H4 (cell line): ENCODE results near the gene ZNF776. TPM values are rescaled to one million over a fixed set of nuclear protein-coding genes. Genes with fewer than 3 reads are reported as not detected.
"Not testable (repeated sequence)": the region's sequence is repeated elsewhere in the genome, so short reads cannot be mapped to it uniquely, and the experiment has no call there.

Source experiments
- DNase-seq: peaks from one replicate; pipeline ENCODE4 v3.0.0-alpha.2; 2015; ENCODE audit warnings: low spot score
- total RNA-seq: library from RNA; depleted of rRNA; stranded (reverse); fragments of >200 nt; shearing (Covaris generic); gene quantifications from 2 replicates; pipeline ENCODE4 v1.2.3, GENCODE V29; 2014; rRNA removed

ZNF776 gene
- total RNA-seq, 1 experiment from 2014 or later = 10.7 TPM

GRCh38 chr19:57778336-57778735 lies 31.7 kb downstream of the ZNF776 start:
- DNase-seq = no peak

- DNase-seq = no peak
Observed at GRCh38 chr19:57779220-57779845, 32.7 kb downstream of the ZNF776 start.

GRCh38 chr19:57786286-57786685 lies 39.7 kb downstream of the ZNF776 start:
- DNase-seq = no peak

GRCh38 chr19:57786906-57787305 lies 40.3 kb downstream of the ZNF776 start:
- DNase-seq = no peak

GRCh38 chr19:57788114-57788692 lies 41.6 kb downstream of the ZNF776 start:
- DNase-seq = no peak

- DNase-seq = no peak
Observed at GRCh38 chr19:57789288-57789687, 42.7 kb downstream of the ZNF776 start.

GRCh38 chr19:57796580-57796979 lies 50.0 kb downstream of the ZNF776 start:
- not testable (repeated sequence) for DNase-seq

- no peak for DNase-seq
Observed at GRCh38 chr19:57800696-57801095, 54.1 kb downstream of the ZNF776 start.

GRCh38 chr19:57802269-57802668 lies 55.7 kb downstream of the ZNF776 start:
- no peak for DNase-seq

- DNase-seq = no peak
Observed at GRCh38 chr19:57803265-57803593, 56.6 kb downstream of the ZNF776 start.

- DNase-seq = peak; percentile 88
Observed at GRCh38 chr19:57803594-57804325, 57.1 kb downstream of the ZNF776 start.

GRCh38 chr19:57807541-57807940 lies 60.9 kb downstream of the ZNF776 start:
- DNase-seq = no peak

Other genes starting within 250 kb of the ZNF776 start
- gene ZNF773, start 246.9 kb upstream of the ZNF776 start, total RNA-seq = 15.2 and 22.6 TPM in 2 replicates
- 3.0 and 5.5 TPM in 2 replicates for gene ZNF549, start 219.5 kb upstream of the ZNF776 start, total RNA-seq
- gene ZNF550, start 187.0 kb upstream of the ZNF776 start, total RNA-seq = 4.7 and 5.0 TPM in 2 replicates
- gene ZNF416, start 167.9 kb upstream of the ZNF776 start, total RNA-seq = 3.9 and 7.3 TPM in 2 replicates
- gene ZIK1, start 162.7 kb upstream of the ZNF776 start, total RNA-seq = 6.9 and 7.8 TPM in 2 replicates
- 9.1 and 11.9 TPM in 2 replicates for gene ZNF530, start 146.9 kb upstream of the ZNF776 start, total RNA-seq
- gene ZNF134, start 132.6 kb upstream of the ZNF776 start, total RNA-seq = 16.8 and 26.1 TPM in 2 replicates
- 9.7 and 10.7 TPM in 2 replicates for gene ZNF211, start 113.6 kb upstream of the ZNF776 start, total RNA-seq
- not detected in 2 replicates for gene ZSCAN4, start 77.9 kb upstream of the ZNF776 start, total RNA-seq
- gene ZNF551, start 64.8 kb upstream of the ZNF776 start, total RNA-seq = 15.2 and 17.6 TPM in 2 replicates
- not detected in 2 replicates for gene ZNF154, start 37.6 kb upstream of the ZNF776 start, total RNA-seq
- 0.41 and 0.74 TPM in 2 replicates for gene ZNF671, start 19.2 kb upstream of the ZNF776 start, total RNA-seq
- gene ZNF586, start 22.9 kb downstream of the ZNF776 start, total RNA-seq = 12.7 and 19.3 TPM in 2 replicates
- gene ZNF552, start 68.1 kb downstream of the ZNF776 start, total RNA-seq = 3.9 and 4.3 TPM in 2 replicates
- gene ZNF587B, start 83.5 kb downstream of the ZNF776 start, total RNA-seq = 7.4 and 11.9 TPM in 2 replicates
- gene ZNF587, start 103.0 kb downstream of the ZNF776 start, total RNA-seq = 4.3 and 11.9 TPM in 2 replicates
- gene ZNF814, start 142.2 kb downstream of the ZNF776 start, total RNA-seq = 3.6 and 11.1 TPM in 2 replicates
- gene ZNF417, start 169.8 kb downstream of the ZNF776 start, total RNA-seq = 4.9 and 12.1 TPM in 2 replicates
- 0.50 TPM in 1 of 2 replicates, not detected in the other for gene ZNF418, start 188.6 kb downstream of the ZNF776 start, total RNA-seq
- gene ZNF256, start 200.9 kb downstream of the ZNF776 start, total RNA-seq = 2.5 and 8.7 TPM in 2 replicates
- not detected in 2 replicates for gene C19orf18, start 227.7 kb downstream of the ZNF776 start, total RNA-seq